A549 (cell line): ENCODE measurements around the gene TRH. TPM values are rescaled to one million over a fixed set of nuclear protein-coding genes. Genes with fewer than 3 reads are reported as not detected.
A peak's percentile ranks its signal among the peaks of the same experiment; 100 is the strongest.

Experiments used
- ATAC-seq, 2 experiments: fragments of 200-7000 bp in 1 of 2; fragments of >200 bp in 1 of 2; cut with Nextera tagmentation in 1 of 2; cut with Tn5 transposase in 1 of 2; 3 replicates each; pipeline versions ENCODE4 v1.8.0 to v1.9.1; 2018 to 2020; ENCODE audit warnings: mild to moderate bottlenecking in 1 of 2, moderate library complexity in 1 of 2
- CTCF ChIA-PET: fragments of 300-600 bp; sonication (Branson Sonifier 250); formaldehyde crosslinking; extraction: SDS; loops from one replicate; lab custom pipeline; 2021; ENCODE audit warnings: antibody characterized with exemption, inconsistent platforms; lab: Yijun Ruan, JAX
- POLR2A ChIA-PET: fragments of 350-600 bp; formaldehyde crosslinking; extraction: SDS; loops from one replicate; lab custom pipeline; 2021; ENCODE audit warnings: antibody characterized with exemption, inconsistent platforms; lab: Yijun Ruan, JAX
- DNase-seq, 2 experiments: peaks; one replicate each; pipeline versions ENCODE4 v3.0.0 to v3.0.0-alpha.2; 2011 to 2016; ENCODE audit warnings: low read depth in 1 of 2, low spot score in 1 of 2
- FAIRE-seq: peaks from 2 replicates; lab custom pipeline; 2011; peaks lifted over from hg19 to GRCh38; lab: Jason Lieb, UNC
- H3K27ac ChIP-seq, 2 experiments: fragments of >200 bp; sonication (Bioruptor Twin); formaldehyde crosslinking; 3 replicates each; pipeline ENCODE4 v1.5.1; 2016 to 2017
- H3K4me1 ChIP-seq: fragments of >200 bp; sonication (Bioruptor Twin); formaldehyde crosslinking; 3 replicates; pipeline ENCODE4 v1.6.1; 2016
- H3K4me2 ChIP-seq: fragments of >200 bp; sonication (Bioruptor Twin); formaldehyde crosslinking; 3 replicates; pipeline ENCODE4 v1.6.1; 2016
- H3K4me3 ChIP-seq: fragments of >200 bp; sonication (Bioruptor Twin); formaldehyde crosslinking; 3 replicates; pipeline ENCODE4 v1.5.1; 2016
- H3K9me3 ChIP-seq: fragments of >200 bp; sonication (Bioruptor Twin); formaldehyde crosslinking; 3 replicates; pipeline ENCODE4 v1.6.1; 2016
- BHLHE40 ChIP-seq: IDR thresholded peaks from 2 replicates; pipeline ENCODE4 v1.6.1; 2012; ENCODE audit warnings: low read depth, low read length, inconsistent platforms
- CHD4 ChIP-seq: fragments of 200-600 bp; sonication (generic); IDR thresholded peaks from 2 replicates; pipeline ENCODE4 v1.6.1; 2016; ENCODE audit warnings: antibody characterized with exemption, mild to moderate bottlenecking, borderline replicate concordance
- E2F6 ChIP-seq: IDR thresholded peaks from 2 replicates; pipeline ENCODE4 v1.6.1; 2012; ENCODE audit warnings: low read depth, borderline replicate concordance
- EP300 ChIP-seq, 2 experiments: fragments of >200 bp; sonication (Bioruptor Twin); formaldehyde crosslinking; IDR thresholded peaks; 2 replicates in 1 of 2; 3 replicates in 1 of 2; pipeline ENCODE4 v1.6.1; 2016 to 2017
- FOSB ChIP-seq: fragments of 250-450 bp; sonication (Bioruptor Pico); IDR thresholded peaks from 2 replicates; pipeline ENCODE4 v1.5.0; 2020; ENCODE audit warnings: mild to moderate bottlenecking, moderate library complexity
- HEYL ChIP-seq: fragments of 250-450 bp; sonication (Bioruptor Pico); IDR thresholded peaks from 2 replicates; pipeline ENCODE4 v1.8.0; 2021; ENCODE audit warnings: mild to moderate bottlenecking, moderate library complexity
- HOXB13 ChIP-seq: fragments of 250-450 bp; sonication (Bioruptor Pico); IDR thresholded peaks from 2 replicates; pipeline ENCODE4 v1.5.0; 2020; ENCODE audit warnings: low read depth, mild to moderate bottlenecking, moderate library complexity
- HOXB5 ChIP-seq: fragments of 250-450 bp; sonication (Bioruptor Pico); IDR thresholded peaks from 2 replicates; pipeline ENCODE4 v1.5.0; 2020; ENCODE audit warnings: mild to moderate bottlenecking, moderate library complexity
- KDM1A ChIP-seq: fragments of 200-600 bp; sonication (generic); IDR thresholded peaks from 2 replicates; pipeline ENCODE4 v1.6.1; 2016; ENCODE audit warnings: low read depth, mild to moderate bottlenecking
- MAX ChIP-seq: IDR thresholded peaks from 2 replicates; pipeline ENCODE4 v1.6.1; 2012
- NR3C1 ChIP-seq: fragments of >200 bp; sonication (Bioruptor Twin); formaldehyde crosslinking; IDR thresholded peaks from 3 replicates; pipeline ENCODE4 v1.6.1; 2017
- RAD21 ChIP-seq, 2 experiments: fragments of >200 bp in 1 of 2; sonication (Bioruptor Twin) in 1 of 2; formaldehyde crosslinking in 1 of 2; IDR thresholded peaks in 1 of 2; conservative IDR thresholded peaks in 1 of 2; 2 replicates in 1 of 2; 3 replicates in 1 of 2; pipeline ENCODE4 v1.6.1; 2012 to 2018; ENCODE audit warnings: inconsistent platforms in 1 of 2
- REST ChIP-seq: fragments of 200-600 bp; sonication (generic); IDR thresholded peaks from 2 replicates; pipeline ENCODE4 v1.6.1; 2016; ENCODE audit warnings: antibody characterized with exemption, mild to moderate bottlenecking, moderate library complexity
- SMC3 ChIP-seq: fragments of >200 bp; sonication (Bioruptor Twin); formaldehyde crosslinking; IDR thresholded peaks from 3 replicates; pipeline ENCODE4 v1.6.1; 2018; ENCODE audit warnings: inconsistent platforms
- WGBS: methylation state at CpG from one replicate; pipeline ENCODE4 v1.1.6; 2017; ENCODE audit errors: missing lambda C conversion rate; 5-methylcytosine and 5-hydroxymethylcytosine counted together
- polyA plus RNA-seq, 4 experiments: library from polyadenylated mRNA; depleted of rRNA in 3 of 4; stranded (reverse); fragments of >200 nt; fragmentation: RNase III in 1 of 4; extraction: RNeasy Plus Mini Kit Qiagen cat#74134 plus additional on column Dnase treatment in 1 of 4; gene quantifications; 2 replicates in 3 of 4; 3 replicates in 1 of 4; pipeline ENCODE4 v1.2.3, GENCODE V29; 2011 to 2017
- TF ChIP-seq, protein P1 (sequence below): fragments of 450-650 bp; IDR thresholded peaks from 2 replicates; pipeline ENCODE4 v1.6.1; 2014; ENCODE audit warnings: antibody characterized with exemption

The TRH gene
- polyA plus RNA-seq, 2 of the 4 experiments (the other 2 are of a cell fraction) = not detected

DNA sequence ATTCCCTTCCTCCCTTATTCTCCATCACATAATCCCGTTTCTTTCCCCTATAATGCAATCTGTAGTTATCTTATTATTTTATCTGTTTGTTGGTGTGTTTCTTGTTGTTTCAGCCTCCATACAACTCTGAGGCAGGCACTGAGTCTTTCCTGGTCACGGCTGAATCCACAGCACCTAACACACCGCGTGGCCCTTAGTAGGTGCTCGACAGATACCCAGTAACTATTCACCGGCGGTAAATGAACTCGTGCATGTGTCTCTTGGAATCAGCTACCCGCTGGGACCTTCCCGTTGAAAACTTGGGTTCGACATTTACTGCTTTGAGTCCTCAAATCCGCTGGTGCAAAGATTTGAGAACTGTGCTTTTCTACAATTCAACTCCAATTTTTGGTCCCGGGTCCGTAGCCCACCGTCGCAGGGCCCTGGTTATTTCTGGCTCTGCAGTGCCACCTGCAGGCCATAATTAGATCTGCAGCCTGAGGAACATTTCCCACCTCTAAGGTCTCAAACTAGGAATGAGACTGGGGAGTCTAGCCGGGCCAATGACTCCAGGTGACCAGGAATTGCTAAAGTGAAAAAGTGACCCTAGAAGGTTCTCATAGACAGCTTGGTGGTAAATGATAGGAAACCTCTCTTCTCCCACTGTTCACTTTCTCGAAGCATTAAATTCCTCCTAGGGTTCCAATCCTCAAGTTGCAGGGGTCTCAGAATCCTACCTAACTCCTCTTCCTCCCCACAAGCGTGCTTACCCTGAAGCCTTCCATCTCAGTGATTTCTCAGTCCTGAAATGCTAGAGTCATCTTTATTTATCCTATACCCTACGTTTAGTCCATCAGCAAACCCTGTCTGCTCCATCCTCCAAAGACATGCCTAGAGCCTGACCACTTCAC lies 40.0 kb upstream of the TRH start (continued):
- TF ChIP-seq REST (no peak), HOXB5 (CRISPR knock-in tag) (no peak), RAD21 (conservative IDR thresholded peaks at IDR 0.05 in 1 of 2, IDR thresholded peaks at IDR 0.05 in 1 of 2) (peak; percentile 89), FOSB (no peak), EP300 (IDR thresholded peaks at IDR 0.05) (no peak), SMC3 (peak; percentile 84), KDM1A (no peak)
- TF ChIP-seq, all 56 proteins: peak for 4

DNA sequence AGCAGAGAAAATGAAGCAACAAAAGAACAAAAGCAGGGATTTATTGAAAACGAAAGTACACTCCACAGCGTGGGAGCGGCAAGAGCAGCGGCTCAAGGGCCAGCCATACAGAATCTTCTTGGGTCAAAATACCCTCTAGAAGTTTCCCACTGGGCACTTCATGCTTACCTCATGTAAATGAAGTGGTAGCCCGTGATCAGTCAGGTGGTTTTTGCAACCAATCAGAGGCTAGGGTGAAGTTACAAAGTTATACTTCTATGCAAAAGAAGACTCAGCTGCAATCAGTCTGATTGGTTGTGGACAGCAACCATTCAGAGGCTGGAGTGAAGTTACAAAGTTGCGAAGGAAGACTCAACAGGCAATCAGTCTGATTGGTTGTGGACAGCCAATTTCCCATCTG lies 37.8 kb upstream of the TRH start:
- Histone ChIP-seq H3K4me1 (peaks cover 11% of the 10 kb centered on the region; the same call in 1 of the 3 replicates), H3K27ac (peak overlapping the region; percentile 47 to 70), H3K4me2 (peak overlapping the region; percentile 71), H3K9me3 (no peaks in the 10 kb centered on the region), H3K4me3 (peak overlapping the region; percentile 26; the same call in 2 of the 3 replicates)
- TF ChIP-seq HOXB5 (CRISPR knock-in tag) (no peak), MAX (peak; percentile 56), E2F6 (peak; percentile 37; the same call in 1 of the 2 replicates)
- TF ChIP-seq, protein P1, sequence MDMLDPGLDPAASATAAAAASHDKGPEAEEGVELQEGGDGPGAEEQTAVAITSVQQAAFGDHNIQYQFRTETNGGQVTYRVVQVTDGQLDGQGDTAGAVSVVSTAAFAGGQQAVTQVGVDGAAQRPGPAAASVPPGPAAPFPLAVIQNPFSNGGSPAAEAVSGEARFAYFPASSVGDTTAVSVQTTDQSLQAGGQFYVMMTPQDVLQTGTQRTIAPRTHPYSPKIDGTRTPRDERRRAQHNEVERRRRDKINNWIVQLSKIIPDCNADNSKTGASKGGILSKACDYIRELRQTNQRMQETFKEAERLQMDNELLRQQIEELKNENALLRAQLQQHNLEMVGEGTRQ = peak; percentile 74
- peak in 1 of 2 experiments; percentile 65 for DNase-seq
- ChIA-PET POLR2A (no interaction called here), CTCF (no interaction called here)
- FAIRE-seq = no peak
- 22% methylated on average over 6 of the region's 6 CpGs for WGBS
- peak; percentile 45 to 65; a peak in 5 of 6 replicates for ATAC-seq

- no peak overlapping the region for H3K4me2 ChIP-seq
- no peak for FAIRE-seq
Measured at GRCh38 chr3:129937717-129938116, 36.8 kb upstream of the TRH start.

More at GRCh38 chr3:129937717-129938116, 36.8 kb upstream of the TRH start:
- ChIA-PET CTCF (interaction anchor here (1.0 to 1.5 kb wide), 3 partner anchors 11 to 310 kb away, joined by 4 to 5 read pairs (median 4); no protein-coding TSS in a partner anchor), POLR2A (interaction anchor here (0.7 kb wide), 1 partner anchor 43 kb away, joined by 8 read pairs; no protein-coding TSS in a partner anchor)
- Histone ChIP-seq H3K27ac (no peak overlapping the region), H3K9me3 (no peaks in the 10 kb centered on the region), H3K4me1 (peaks cover 11% of the 10 kb centered on the region; the same call in 1 of the 3 replicates)
- DNase-seq (no peak), ATAC-seq (no peak)
- WGBS = 98% methylated on average over 9 of the region's 9 CpGs
- no peak for TF ChIP-seq CHD4
- TF ChIP-seq HOXB13 (CRISPR knock-in tag) = no peak
- no peak for TF ChIP-seq NR3C1
- TF ChIP-seq BHLHE40 = no peak
- TF ChIP-seq HEYL (CRISPR knock-in tag) = no peak
- TF ChIP-seq, all 56 proteins: peak for 0
- no peak overlapping the region for H3K4me3 ChIP-seq
